B cell (primary cell): Measurements from ENCODE around the gene CHRNA4. TPM values are rescaled to one million over a fixed set of nuclear protein-coding genes. Genes with fewer than 3 reads are reported as not detected.

Source experiments
- ATAC-seq: fragments of 200-7000 bp; cut with Tn5 transposase; one replicate; pipeline ENCODE4 v1.10.0; 2021; ENCODE audit warnings: low read depth, mild to moderate bottlenecking, moderate number of reproducible peaks, moderate library complexity
- CTCF ChIA-PET: fragments of 350-600 bp; sonication (Branson Sonifier 250); formaldehyde crosslinking; loops from one replicate; lab custom pipeline; 2021; ENCODE audit warnings: antibody characterized with exemption, inconsistent platforms; lab: Charles Lee
- POLR2A ChIA-PET: fragments of 350-600 bp; sonication (Branson Sonifier 250); formaldehyde crosslinking; loops from one replicate; lab custom pipeline; 2021; ENCODE audit warnings: antibody characterized with exemption; lab: Charles Lee
- DNase-seq: peaks from one replicate; pipeline ENCODE4 v3.0.0; 2013
- H2AFZ ChIP-seq: 2 replicates; pipeline ENCODE4 v1.6.1; 2012; ENCODE audit warnings: mild to moderate bottlenecking, low read depth, low read length; ENCODE audit not compliant: insufficient read depth, poor library complexity, severe bottlenecking
- H3K27ac ChIP-seq, 2 donors: 1 replicate in 1 of 2; 2 replicates in 1 of 2; pipeline ENCODE4 v1.5.1; 2012 to 2013; ENCODE audit warnings: low read length in 2 of 2, mild to moderate bottlenecking in 2 of 2, moderate library complexity in 1 of 2
- H3K27me3 ChIP-seq, 4 experiments: fragments of 200-600 bp in 1 of 4; sonication (generic) in 1 of 4; replicated peaks in 1 of 4; 1 replicate in 2 of 4; 2 replicates in 2 of 4; pipeline versions ENCODE4 v1.6.1 to v1.7.0; 2013 to 2016; ENCODE audit warnings: low read length in 3 of 4, mild to moderate bottlenecking in 2 of 4, mixed read lengths in 1 of 4, moderate library complexity in 1 of 4; ENCODE audit not compliant: insufficient read depth in 4 of 4, control insufficient read depth in 3 of 4; ENCODE audit errors: control extremely low read depth in 1 of 4
- H3K36me3 ChIP-seq, 2 experiments: replicated peaks in 1 of 2; 1 replicate in 1 of 2; 2 replicates in 1 of 2; pipeline versions ENCODE4 v1.6.1 to v1.7.1; 2013; ENCODE audit warnings: low read length in 1 of 2; ENCODE audit not compliant: insufficient read depth in 2 of 2, control insufficient read depth in 1 of 2; ENCODE audit errors: control extremely low read depth in 1 of 2, extremely low read depth in 1 of 2
- H3K4me1 ChIP-seq, 2 donors: fragments of 200-600 bp in 1 of 2; sonication (generic) in 1 of 2; 1 replicate in 1 of 2; 2 replicates in 1 of 2; pipeline versions ENCODE4 v1.5.1 to v1.6.1; 2013 to 2017; ENCODE audit warnings: low read length in 2 of 2; ENCODE audit not compliant: control insufficient read depth in 2 of 2, insufficient read depth in 2 of 2
- H3K4me2 ChIP-seq: replicated peaks from 2 replicates; pipeline ENCODE3; 2012; ENCODE audit warnings: mild to moderate bottlenecking, low read depth, low read length; ENCODE audit not compliant: poor library complexity, severe bottlenecking
- H3K4me3 ChIP-seq, 5 experiments: fragments of 200-600 bp in 1 of 5; sonication (generic) in 1 of 5; 1 replicate in 3 of 5; 2 replicates in 2 of 5; pipeline versions ENCODE4 v1.5.1 to v1.7.0; 2011 to 2016; ENCODE audit warnings: low read length in 4 of 5, mild to moderate bottlenecking in 4 of 5, low read depth in 2 of 5, control low read depth in 1 of 5, moderate library complexity in 1 of 5; ENCODE audit not compliant: insufficient read depth in 1 of 5; ENCODE audit errors: control extremely low read depth in 1 of 5, extremely low read depth in 1 of 5
- H3K79me2 ChIP-seq: fragments of 200-600 bp; sonication (generic); one replicate; pipeline ENCODE4 v1.6.0; 2016; ENCODE audit warnings: low read length; ENCODE audit not compliant: control insufficient read depth, insufficient read depth
- H3K9ac ChIP-seq: fragments of 200-600 bp; sonication (generic); 2 replicates; pipeline ENCODE4 v1.6.1; 2017; ENCODE audit warnings: mild to moderate bottlenecking, low read length, moderate library complexity
- H3K9me3 ChIP-seq, 3 donors: one replicate each; pipeline versions ENCODE4 v1.6.1 to v1.7.1; 2013; ENCODE audit warnings: low read length in 2 of 3; ENCODE audit not compliant: control insufficient read depth in 2 of 3, insufficient read depth in 1 of 3; ENCODE audit errors: control extremely low read depth in 1 of 3
- H4K20me1 ChIP-seq: 2 replicates; pipeline ENCODE4 v1.6.0; 2012; ENCODE audit warnings: mild to moderate bottlenecking, low read length; ENCODE audit not compliant: insufficient read depth, control insufficient read depth, poor library complexity, severe bottlenecking
- H3K27ac Mint-ChIP-seq: one replicate; pipeline ENCODE4 v1.8.0; 2021; ENCODE audit warnings: mixed read lengths
- H3K27me3 Mint-ChIP-seq: one replicate; pipeline ENCODE4 v1.8.0; 2021; ENCODE audit warnings: mixed read lengths
- H3K4me1 Mint-ChIP-seq: one replicate; pipeline ENCODE4 v1.8.0; 2021; ENCODE audit warnings: mixed read lengths
- H3K4me3 Mint-ChIP-seq: one replicate; pipeline ENCODE4 v1.8.0; 2021; ENCODE audit warnings: mixed read lengths
- H3K9me3 Mint-ChIP-seq: one replicate; pipeline ENCODE4 v1.8.0; 2022; ENCODE audit warnings: mixed read lengths; ENCODE audit not compliant: insufficient read depth
- EZH2 ChIP-seq: IDR thresholded peaks from 2 replicates; pipeline ENCODE4 v1.6.1; 2012; ENCODE audit warnings: borderline replicate concordance, low read depth, mild to moderate bottlenecking, moderate library complexity, low read length; ENCODE audit not compliant: insufficient read depth, poor library complexity, severe bottlenecking
- WGBS: methylation state at CpG from one replicate; pipeline ENCODE4 v1.1.5; 2013; ENCODE audit warnings: missing lambda C conversion rate; ENCODE audit not compliant: insufficient coverage; 5-methylcytosine and 5-hydroxymethylcytosine counted together
- intact Hi-C: fragments of 100-400 bp; cut with micrococcal nuclease; formaldehyde crosslinking; loops from one replicate; pipeline ENCODE4 v1.10.0; 2022
- polyA plus RNA-seq: library from polyadenylated mRNA; depleted of rRNA; stranded (reverse); fragments of >200 nt; gene quantifications from 2 replicates; pipeline ENCODE4 v1.2.3, GENCODE V29; 2012
- total RNA-seq, 2 donors: library from RNA; stranded (reverse); fragments of 120-200 nt in 1 of 2; gene quantifications; 1 replicate in 1 of 2; 2 replicates in 1 of 2; pipeline versions ENCODE4 v1.2.3 to v1.2.4, GENCODE V29; 2013 to 2022
- TF ChIP-seq, protein P1 (sequence below): fragments of 200-600 bp; IDR thresholded peaks from one replicate; pipeline ENCODE4 v1.8.0; 2022; ENCODE audit warnings: antibody characterized with exemption, mild to moderate bottlenecking

CHRNA4 gene
- total and polyA plus RNA-seq, 2 donors (not counting 1 experiment from before 2014, with no cell fraction given), result not detected

- ChIA-PET CTCF (interaction anchor here (2.9 kb wide), 1 partner anchor 70 kb away, joined by 15 read pairs; no protein-coding TSS in a partner anchor), POLR2A (no interaction called here)
- DNase-seq, result no peak
- Histone ChIP-seq H3K4me1 (no peaks in the 10 kb centered on the region), H3K36me3 (no peaks in the 10 kb centered on the region), H3K9me3 (no peaks in the 10 kb centered on the region), H3K4me2 (no peak overlapping the region), H3K27me3 (peaks cover 0 to 12% (median 0%) of the 10 kb centered on the region in 4 experiments), H3K9ac (no peak overlapping the region), H3K79me2 (no peaks in the 10 kb centered on the region), H2AFZ (no peak overlapping the region), H3K27ac (no peak overlapping the region), H4K20me1 (no peaks in the 10 kb centered on the region), H3K4me3 (no peak overlapping the region)
- Mint-ChIP-seq H3K9me3 (no peaks in the 10 kb centered on the region), H3K4me3 (no peak overlapping the region), H3K27ac (no peak overlapping the region), H3K27me3 (peaks cover 4% of the 10 kb centered on the region), H3K4me1 (no peaks in the 10 kb centered on the region)
- 87% methylated on average over 29 of the region's 29 CpGs for WGBS
- ATAC-seq, result no peak
- intact Hi-C loops, result no loop called here
- TF ChIP-seq EZH2, result no peak
- TF ChIP-seq, protein P1, sequence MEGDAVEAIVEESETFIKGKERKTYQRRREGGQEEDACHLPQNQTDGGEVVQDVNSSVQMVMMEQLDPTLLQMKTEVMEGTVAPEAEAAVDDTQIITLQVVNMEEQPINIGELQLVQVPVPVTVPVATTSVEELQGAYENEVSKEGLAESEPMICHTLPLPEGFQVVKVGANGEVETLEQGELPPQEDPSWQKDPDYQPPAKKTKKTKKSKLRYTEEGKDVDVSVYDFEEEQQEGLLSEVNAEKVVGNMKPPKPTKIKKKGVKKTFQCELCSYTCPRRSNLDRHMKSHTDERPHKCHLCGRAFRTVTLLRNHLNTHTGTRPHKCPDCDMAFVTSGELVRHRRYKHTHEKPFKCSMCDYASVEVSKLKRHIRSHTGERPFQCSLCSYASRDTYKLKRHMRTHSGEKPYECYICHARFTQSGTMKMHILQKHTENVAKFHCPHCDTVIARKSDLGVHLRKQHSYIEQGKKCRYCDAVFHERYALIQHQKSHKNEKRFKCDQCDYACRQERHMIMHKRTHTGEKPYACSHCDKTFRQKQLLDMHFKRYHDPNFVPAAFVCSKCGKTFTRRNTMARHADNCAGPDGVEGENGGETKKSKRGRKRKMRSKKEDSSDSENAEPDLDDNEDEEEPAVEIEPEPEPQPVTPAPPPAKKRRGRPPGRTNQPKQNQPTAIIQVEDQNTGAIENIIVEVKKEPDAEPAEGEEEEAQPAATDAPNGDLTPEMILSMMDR, result no peak
Observed at GRCh38 chr20:63311186-63311832, 49.8 kb downstream of the CHRNA4 start.

GRCh38 chr20:63310265-63310991 is 50.7 kb downstream of the CHRNA4 start:
- H3K27ac ChIP-seq, result no peak overlapping the region
- ATAC-seq (no peak), DNase-seq (no peak)
- H2AFZ ChIP-seq, result no peak overlapping the region
- Mint-ChIP-seq H3K9me3 (no peaks in the 10 kb centered on the region), H3K4me1 (no peaks in the 10 kb centered on the region), H3K27me3 (peaks cover 4% of the 10 kb centered on the region), H3K27ac (no peak overlapping the region), H3K4me3 (no peak overlapping the region)
- ChIA-PET CTCF (interaction anchor here (0.7 to 2.9 kb wide), 3 partner anchors 71 to 663 kb away, joined by 3 to 15 read pairs (median 3); no protein-coding TSS in a partner anchor), POLR2A (no interaction called here)
- no peak overlapping the region for H3K9ac ChIP-seq
- no peaks in the 10 kb centered on the region for H3K4me1 ChIP-seq
- H3K4me3 ChIP-seq, result no peak overlapping the region
- H3K27me3 ChIP-seq, result peaks cover 0 to 12% (median 0%) of the 10 kb centered on the region in 4 experiments
- 77% methylated on average over 18 of the region's 20 CpGs for WGBS
- H4K20me1 ChIP-seq, result no peaks in the 10 kb centered on the region
- no peaks in the 10 kb centered on the region for H3K36me3 ChIP-seq
- TF ChIP-seq, protein P1, result no peak
- TF ChIP-seq EZH2, result no peak
- no peaks in the 10 kb centered on the region for H3K79me2 ChIP-seq
- no peak overlapping the region for H3K4me2 ChIP-seq
- intact Hi-C loops, result no loop called here
- H3K9me3 ChIP-seq, result no peaks in the 10 kb centered on the region
